Epithelial cell of proximal tubule (primary cell): ENCODE measurements around the gene CABLES2. TPM values are rescaled to one million over a fixed set of nuclear protein-coding genes. Genes with fewer than 3 reads are reported as not detected.

ENCODE experiments used
- DNase-seq: peaks from one replicate; pipeline ENCODE4 v3.0.0-alpha.2; 2011; ENCODE audit warnings: low read depth
- H3K4me3 ChIP-seq: 2 replicates; pipeline ENCODE4 v1.5.1; 2011; ENCODE audit warnings: low read depth, mild to moderate bottlenecking, low read length
- CTCF ChIP-seq: conservative IDR thresholded peaks from 2 replicates; pipeline ENCODE4 v1.5.1; 2012; ENCODE audit warnings: low read depth, mild to moderate bottlenecking, low read length
- total RNA-seq: library from RNA; depleted of rRNA; stranded (reverse); fragments of >200 nt; gene quantifications from 2 replicates; pipeline ENCODE4 v1.2.3, GENCODE V29; 2015

CABLES2 gene
- total RNA-seq, 1 donor from 2014 or later = 5.8 TPM

DNA sequence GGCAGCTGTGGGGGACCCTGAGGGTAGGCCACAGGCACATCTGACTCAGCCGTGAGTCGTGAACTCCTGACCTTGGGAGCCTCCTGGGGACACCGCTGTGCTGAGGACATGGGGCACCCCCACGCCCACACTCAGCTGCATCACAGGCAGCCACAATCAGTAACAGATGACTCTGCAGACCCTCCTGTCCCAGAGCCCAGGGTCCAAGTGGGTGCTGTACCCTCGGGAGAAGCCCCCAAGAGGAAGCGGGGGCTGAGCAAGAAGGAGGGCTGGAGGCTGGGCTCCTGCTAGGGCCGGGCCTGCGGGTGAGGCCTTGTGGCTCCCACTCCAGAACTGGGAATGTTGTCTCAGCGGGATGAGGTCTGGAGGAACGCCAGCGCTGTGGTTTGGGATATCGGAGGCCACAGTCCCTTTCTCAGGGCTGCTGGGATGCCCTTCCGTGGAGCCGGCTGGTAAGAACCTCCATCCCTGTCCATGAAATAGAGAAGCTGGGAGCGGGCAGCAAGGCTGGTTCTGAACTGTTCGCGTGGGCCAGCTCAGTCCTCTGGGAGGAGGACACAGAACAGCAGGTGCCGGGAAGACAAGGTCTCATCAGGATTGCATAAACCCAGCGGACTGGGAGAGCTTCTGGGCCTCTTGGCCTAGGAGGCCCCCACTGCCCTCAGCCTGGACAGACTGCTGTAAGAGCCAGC lies 36.8 kb downstream of the CABLES2 start:
- no peak for DNase-seq
- no peak for TF ChIP-seq CTCF

DNA sequence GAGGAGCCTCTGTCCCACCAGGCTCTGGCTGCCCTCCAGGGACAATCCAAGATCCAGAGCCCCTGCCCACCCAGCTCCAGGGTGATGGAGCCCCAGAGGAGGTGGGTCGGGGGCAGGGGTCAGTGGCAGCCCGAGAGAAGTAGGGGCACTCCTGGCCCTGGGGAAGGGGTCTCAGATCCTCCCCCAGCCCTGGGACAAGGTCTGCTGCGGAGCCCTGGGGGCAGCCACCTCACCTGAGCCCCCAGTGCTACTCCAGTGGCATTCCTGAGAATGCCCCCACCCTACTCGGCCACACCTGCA lies 37.3 kb downstream of the CABLES2 start:
- no peak overlapping the region for H3K4me3 ChIP-seq
- TF ChIP-seq CTCF = no peak
- no peak for DNase-seq

More for the DNA sequence above, 36.8 kb downstream of the CABLES2 start:
- H3K4me3 ChIP-seq = no peak overlapping the region

GRCh38 chr20:62368976-62369814 lies 37.9 kb downstream of the CABLES2 start:
- no peak for DNase-seq
- TF ChIP-seq CTCF = peak; percentile 18
- peak overlapping the region; percentile 95 for H3K4me3 ChIP-seq

DNA sequence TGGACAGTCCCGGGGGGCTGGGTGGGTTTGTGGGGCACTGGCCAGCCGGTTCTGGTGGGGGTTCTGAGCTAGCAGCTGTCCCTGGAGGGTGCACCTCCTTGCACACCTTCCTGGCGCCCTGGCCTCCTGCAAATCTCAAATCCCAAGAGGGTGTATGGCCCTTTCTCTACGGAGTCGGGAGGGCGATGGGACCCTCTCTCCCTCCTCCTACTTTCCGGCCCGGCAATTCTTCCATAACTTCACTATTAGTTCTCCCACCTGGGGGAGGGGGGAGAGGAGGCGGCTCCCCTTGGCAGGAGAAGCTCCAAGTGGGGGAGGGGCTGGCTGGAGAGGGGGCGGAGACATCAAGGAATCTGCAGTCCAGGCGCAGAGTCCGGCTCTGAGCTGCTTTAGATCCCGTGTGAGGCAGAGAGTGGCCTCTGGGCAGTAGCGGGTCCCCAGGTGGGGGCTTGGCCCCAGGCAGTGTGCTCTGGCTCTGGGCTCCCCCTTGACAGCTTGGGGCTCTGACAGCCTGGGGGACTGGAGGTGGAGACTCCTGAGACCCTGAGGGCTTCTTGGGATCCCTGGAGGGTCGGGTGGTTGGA lies 38.6 kb downstream of the CABLES2 start:
- peak overlapping the region; percentile 95 for H3K4me3 ChIP-seq
- no peak for DNase-seq
- TF ChIP-seq CTCF = no peak

GRCh38 chr20:62367633-62368391 lies 39.3 kb downstream of the CABLES2 start:
- no peak for TF ChIP-seq CTCF
- no peak for DNase-seq
- H3K4me3 ChIP-seq = peak overlapping the region; percentile 95

DNA sequence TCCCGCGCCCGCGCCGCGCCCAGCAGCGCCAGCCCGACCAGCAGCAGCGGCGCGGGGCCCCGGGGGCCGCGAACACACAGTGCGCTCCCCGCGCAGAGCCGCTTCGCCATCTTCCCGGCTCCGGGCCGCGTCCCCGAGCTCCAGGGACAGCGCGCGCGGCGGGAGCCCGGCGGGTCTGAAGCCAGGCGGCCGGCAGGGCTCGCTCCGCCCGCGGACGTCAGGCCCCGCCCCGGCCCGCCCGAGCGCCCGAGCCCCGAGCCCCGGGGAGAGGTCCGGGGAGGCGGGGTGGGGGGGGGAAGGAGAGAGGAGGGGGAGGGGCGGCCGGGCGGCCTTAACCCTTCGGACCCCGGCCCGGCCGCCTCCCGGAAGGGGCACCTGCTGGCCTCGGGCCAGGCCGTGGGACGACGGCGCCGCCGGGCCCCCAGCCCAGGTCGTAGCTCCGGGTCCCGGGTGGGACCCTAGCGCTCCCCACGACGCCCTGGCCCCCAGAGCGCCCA lies 39.9 kb downstream of the CABLES2 start, which contains the start of gene LAMA5:
Gene LAMA5, minus strand, starts transcription at position 177 of the 497 bp plus-strand sequence. Its CDS starts 67 bp downstream, at position 110.
- TF ChIP-seq CTCF = no peak
- DNase-seq = no peak
- peak within 1 kb of the TSS; percentile 95 for H3K4me3 ChIP-seq
